ENCODE data around the gene NDUFB2. TPM values are rescaled to one million over a fixed set of nuclear protein-coding genes. Genes with fewer than 3 reads are reported as not detected.

The NDUFB2 gene
- total and polyA plus RNA-seq, 2 experiments from 2014 or later, result 324 to 432 TPM

DNA sequence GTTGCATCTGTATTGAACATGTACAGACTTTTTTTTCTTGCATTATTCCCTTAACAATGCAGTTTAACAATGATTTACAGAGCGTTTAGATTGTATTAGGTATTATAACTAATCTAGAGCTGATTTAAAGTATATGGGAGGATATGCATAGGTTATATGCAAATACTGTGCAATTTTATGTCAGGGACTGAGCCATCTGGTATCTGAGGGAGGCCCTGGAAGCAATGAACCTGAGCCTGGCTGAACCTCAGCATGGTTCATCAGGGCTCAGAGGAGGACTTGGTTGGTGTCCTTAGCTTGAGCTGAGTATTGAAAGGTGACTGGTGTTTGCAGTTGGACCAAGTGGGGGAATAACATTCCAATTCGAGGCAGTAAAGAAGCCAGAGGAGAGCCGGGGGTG lies 19.0 kb upstream of the NDUFB2 start:
- in situ Hi-C loops (cut with MboI), result no loop called here
- Histone ChIP-seq H3K4me2 (ENCODE audit: unreplicated experiment) (no peak overlapping the region), H3K4me1 (ENCODE audit: insufficient read depth) (peaks cover 12% of the 10 kb centered on the region), H3K27me3 (replicated peaks; ENCODE audit: insufficient read depth) (no peaks in the 10 kb centered on the region), H3K9me3 (ENCODE audit: low read depth) (no peaks in the 10 kb centered on the region), H3K9ac (no peak overlapping the region), H3K4me3 (no peak overlapping the region), H3K36me3 (ENCODE audit: low read depth) (no peaks in the 10 kb centered on the region), H2AFZ (no peak overlapping the region), H4K20me1 (ENCODE audit: insufficient read depth) (no peaks in the 10 kb centered on the region), H3K79me2 (ENCODE audit: insufficient read depth) (no peaks in the 10 kb centered on the region), H3K9me2 (ENCODE audit: insufficient read depth) (no peaks in the 10 kb centered on the region), H3F3A (ENCODE audit: insufficient read depth) (peaks cover 12% of the 10 kb centered on the region; the same call in 1 of the 2 replicates), H3K27ac (no peak overlapping the region)
- TF ChIP-seq EZH2phosphoT487 (IDR thresholded peaks at IDR 0.05; ENCODE audit: insufficient read depth, low read depth) (no peak), EZH2 (IDR thresholded peaks at IDR 0.05; ENCODE audit: insufficient read depth, poor library complexity, severe bottlenecking) (no peak)
- no peak for DNase-seq
- 86 to 88% methylated on average over 3 of the region's 3 CpGs for WGBS, 2 experiments (ENCODE audit: low coverage in 1 of 2, low lambda C conversion rate in 2 of 2, missing lambda C conversion rate in 2 of 2)

DNA sequence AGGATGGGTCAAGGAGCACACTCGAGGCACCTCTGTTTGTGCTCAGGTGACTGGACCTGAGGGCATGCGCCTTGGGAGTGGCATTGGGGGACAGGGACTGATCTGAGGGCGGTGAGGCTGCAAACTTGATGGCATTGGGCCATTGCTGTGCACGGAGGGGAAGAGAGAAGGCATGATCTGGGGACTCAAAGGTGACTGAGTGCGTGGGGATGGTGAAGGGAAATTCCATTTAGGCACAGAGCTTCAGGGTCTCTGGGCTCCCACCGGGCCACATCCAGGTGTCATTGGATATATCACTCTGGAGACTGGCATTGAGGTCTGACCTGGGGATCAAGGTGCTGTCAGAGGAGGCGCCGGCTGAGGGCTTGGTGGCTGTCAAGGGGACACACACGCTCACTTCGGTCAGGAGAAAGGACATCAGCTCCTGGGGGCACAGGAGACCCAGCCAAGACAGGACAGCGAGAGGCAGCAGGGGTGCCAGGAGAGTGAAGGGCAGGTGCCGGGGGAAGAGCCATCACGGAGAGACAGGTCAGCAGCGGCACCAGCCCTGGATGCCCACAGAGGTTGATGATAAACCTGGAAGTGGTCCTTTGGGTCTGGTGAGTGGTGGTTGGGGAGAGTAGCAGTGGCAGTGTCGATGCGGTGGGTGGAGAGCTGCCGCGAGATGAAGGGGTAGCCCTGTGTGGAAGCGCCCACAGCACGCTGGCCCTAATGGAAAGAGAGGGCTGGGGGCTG lies 18.3 kb upstream of the NDUFB2 start:
- WGBS, 2 experiments (ENCODE audit: low coverage in 1 of 2, low lambda C conversion rate in 2 of 2, missing lambda C conversion rate in 2 of 2), result 94 to 95% methylated on average over 20 of the region's 20 CpGs
- H3K27ac ChIP-seq, result no peak overlapping the region
- H2AFZ ChIP-seq, result no peak overlapping the region
- peaks cover 12% of the 10 kb centered on the region for H3K4me1 ChIP-seq (ENCODE audit: insufficient read depth)
- peaks cover 12% of the 10 kb centered on the region; the same call in 1 of the 2 replicates for H3F3A ChIP-seq (ENCODE audit: insufficient read depth)
- no peaks in the 10 kb centered on the region for H3K79me2 ChIP-seq (ENCODE audit: insufficient read depth)
- in situ Hi-C loops (cut with MboI), result no loop called here
- no peak overlapping the region for H3K4me3 ChIP-seq
- no peaks in the 10 kb centered on the region for H3K36me3 ChIP-seq (ENCODE audit: low read depth)
- no peak overlapping the region for H3K9ac ChIP-seq
- H3K9me2 ChIP-seq (ENCODE audit: insufficient read depth), result no peaks in the 10 kb centered on the region
- no peaks in the 10 kb centered on the region for H3K9me3 ChIP-seq (ENCODE audit: low read depth)
- no peak overlapping the region for H3K4me2 ChIP-seq (ENCODE audit: unreplicated experiment)
- TF ChIP-seq EZH2 (IDR thresholded peaks at IDR 0.05; ENCODE audit: insufficient read depth, poor library complexity, severe bottlenecking) (no peak), EZH2phosphoT487 (IDR thresholded peaks at IDR 0.05; ENCODE audit: insufficient read depth, low read depth) (no peak)
- H4K20me1 ChIP-seq (ENCODE audit: insufficient read depth), result no peaks in the 10 kb centered on the region
- no peak for DNase-seq
- H3K27me3 ChIP-seq (replicated peaks; ENCODE audit: insufficient read depth), result no peaks in the 10 kb centered on the region

DNA sequence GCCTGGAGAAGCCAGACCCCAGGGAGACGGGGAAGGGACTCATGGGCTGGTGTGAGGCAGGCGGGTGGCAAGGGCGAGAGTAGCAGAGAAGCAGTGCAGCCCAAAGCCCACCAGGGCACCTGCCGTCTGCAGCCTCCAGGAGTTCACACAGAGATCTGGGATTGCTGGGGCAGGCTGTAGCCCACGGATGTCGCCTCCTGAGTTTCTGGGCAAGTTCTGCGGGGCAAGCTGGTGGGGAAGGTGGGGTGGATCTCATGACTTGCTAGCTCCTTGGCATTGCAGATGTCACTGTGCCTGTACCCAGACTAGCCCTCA lies 17.7 kb upstream of the NDUFB2 start:
- Histone ChIP-seq H3K9me2 (ENCODE audit: insufficient read depth) (no peaks in the 10 kb centered on the region), H3K79me2 (ENCODE audit: insufficient read depth) (no peaks in the 10 kb centered on the region), H3F3A (ENCODE audit: insufficient read depth) (peaks cover 12% of the 10 kb centered on the region; the same call in 1 of the 2 replicates), H3K4me2 (ENCODE audit: unreplicated experiment) (no peak overlapping the region), H3K9me3 (ENCODE audit: low read depth) (no peaks in the 10 kb centered on the region), H2AFZ (no peak overlapping the region), H3K9ac (no peak overlapping the region), H3K4me3 (no peak overlapping the region), H4K20me1 (ENCODE audit: insufficient read depth) (no peaks in the 10 kb centered on the region), H3K27ac (no peak overlapping the region), H3K27me3 (replicated peaks; ENCODE audit: insufficient read depth) (no peaks in the 10 kb centered on the region), H3K4me1 (ENCODE audit: insufficient read depth) (peaks cover 12% of the 10 kb centered on the region), H3K36me3 (ENCODE audit: low read depth) (no peaks in the 10 kb centered on the region)
- in situ Hi-C loops (cut with MboI), result no loop called here
- WGBS, 2 experiments (ENCODE audit: low coverage in 1 of 2, low lambda C conversion rate in 2 of 2, missing lambda C conversion rate in 2 of 2), result 91 to 92% methylated on average over 7 of the region's 7 CpGs
- no peak for DNase-seq
- TF ChIP-seq EZH2phosphoT487 (IDR thresholded peaks at IDR 0.05; ENCODE audit: insufficient read depth, low read depth) (no peak), EZH2 (IDR thresholded peaks at IDR 0.05; ENCODE audit: insufficient read depth, poor library complexity, severe bottlenecking) (no peak)

DNA sequence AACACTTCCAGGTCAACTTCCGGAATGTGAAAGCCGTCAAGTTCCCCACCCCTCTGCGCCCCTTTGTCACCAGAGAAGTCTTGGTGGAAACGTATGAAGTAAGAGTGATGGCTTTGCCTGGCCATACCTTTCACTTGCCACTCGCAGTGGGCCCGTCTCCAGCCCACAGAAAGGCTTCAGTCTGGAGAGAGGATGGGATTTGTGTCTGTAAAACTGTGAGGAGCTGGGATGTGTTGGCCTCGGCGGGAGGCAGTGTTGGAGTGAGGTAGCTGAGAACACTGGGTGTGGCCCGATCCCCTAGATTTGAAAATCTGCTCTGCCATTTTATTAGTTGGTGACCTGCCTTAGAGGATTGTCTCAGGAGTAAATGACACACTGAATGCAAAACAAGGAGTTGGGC lies 17.3 kb upstream of the NDUFB2 start:
- no peak overlapping the region for H2AFZ ChIP-seq
- no peaks in the 10 kb centered on the region for H3K9me3 ChIP-seq (ENCODE audit: low read depth)
- H3K4me1 ChIP-seq (ENCODE audit: insufficient read depth), result peaks cover 12% of the 10 kb centered on the region
- in situ Hi-C loops (cut with MboI), result no loop called here
- no peak overlapping the region for H3K9ac ChIP-seq
- H3K9me2 ChIP-seq (ENCODE audit: insufficient read depth), result no peaks in the 10 kb centered on the region
- H3K4me2 ChIP-seq (ENCODE audit: unreplicated experiment), result no peak overlapping the region
- H3K4me3 ChIP-seq, result no peak overlapping the region
- DNase-seq, result no peak
- no peaks in the 10 kb centered on the region for H4K20me1 ChIP-seq (ENCODE audit: insufficient read depth)
- WGBS, 2 experiments (ENCODE audit: low coverage in 1 of 2, low lambda C conversion rate in 2 of 2, missing lambda C conversion rate in 2 of 2), result 92 to 93% methylated on average over 9 of the region's 9 CpGs
- no peaks in the 10 kb centered on the region for H3K36me3 ChIP-seq (ENCODE audit: low read depth)
- H3F3A ChIP-seq (ENCODE audit: insufficient read depth), result peaks cover 9% of the 10 kb centered on the region; the same call in 1 of the 2 replicates
- no peak overlapping the region for H3K27ac ChIP-seq
- no peak for TF ChIP-seq EZH2 (IDR thresholded peaks at IDR 0.05; ENCODE audit: insufficient read depth, poor library complexity, severe bottlenecking)
- TF ChIP-seq EZH2phosphoT487 (IDR thresholded peaks at IDR 0.05; ENCODE audit: insufficient read depth, low read depth), result no peak
- H3K79me2 ChIP-seq (ENCODE audit: insufficient read depth), result no peaks in the 10 kb centered on the region
- no peaks in the 10 kb centered on the region for H3K27me3 ChIP-seq (replicated peaks; ENCODE audit: insufficient read depth)

Data from GM23248 (cell line).